ENCODE data around the gene GNRHR. TPM values are rescaled to one million over a fixed set of nuclear protein-coding genes. Genes with fewer than 3 reads are reported as not detected.

The GNRHR gene
- total RNA-seq, 2 donors from 2014 or later = not detected

- peak; percentile 61 for TF ChIP-seq CTCF (conservative IDR thresholded peaks at IDR 0.05)
- Mint-ChIP-seq H3K4me3 (no peak overlapping the region), H3K36me3 (ENCODE audit: low read depth) (peaks cover 38% of the 10 kb centered on the region), H3K27me3 (ENCODE audit: insufficient read depth) (no peaks in the 10 kb centered on the region), H3K27ac (no peak overlapping the region), H3K9me3 (peaks cover 8% of the 10 kb centered on the region), H3K4me1 (peaks cover 16% of the 10 kb centered on the region)
- Histone ChIP-seq H3K9ac (ENCODE audit: extremely low read depth, low read length, poor library complexity, severe bottlenecking) (no peak overlapping the region), H3K4me1 (ENCODE audit: control insufficient read depth, insufficient read depth, low read length) (peaks cover 3% of the 10 kb centered on the region), H3K9me3 (ENCODE audit: control insufficient read depth, low read length) (peaks cover 15% of the 10 kb centered on the region), H3K36me3 (ENCODE audit: control insufficient read depth, insufficient read depth, low read length) (peaks cover 5% of the 10 kb centered on the region), H3K27me3 (ENCODE audit: control insufficient read depth, insufficient read depth, low read length, poor library complexity, severe bottlenecking) (no peaks in the 10 kb centered on the region), H3K4me3 (ENCODE audit: low read length) (no peak overlapping the region), H3K27ac (ENCODE audit: low read depth, low read length) (no peak overlapping the region)
- DNase-seq = peak; percentile 83
- WGBS, 2 experiments (ENCODE audit: insufficient coverage in 1 of 2, insufficient read length in 1 of 2) = 88 to 100% methylated on average over 1 to 10 of the region's 10 CpGs
Measured at GRCh38 chr4:67723949-67724348, 30.2 kb downstream of the GNRHR start.

GRCh38 chr4:67723341-67723740 lies 30.8 kb downstream of the GNRHR start:
- peaks cover 15% of the 10 kb centered on the region for H3K9me3 ChIP-seq (ENCODE audit: control insufficient read depth, low read length)
- no peak overlapping the region for H3K9ac ChIP-seq (ENCODE audit: extremely low read depth, low read length, poor library complexity, severe bottlenecking)
- Mint-ChIP-seq H3K4me3 (no peak overlapping the region), H3K36me3 (ENCODE audit: low read depth) (peaks cover 38% of the 10 kb centered on the region), H3K9me3 (peaks cover 8% of the 10 kb centered on the region), H3K4me1 (peaks cover 16% of the 10 kb centered on the region), H3K27me3 (ENCODE audit: insufficient read depth) (no peaks in the 10 kb centered on the region), H3K27ac (peak overlapping the region; percentile 52)
- no peak for DNase-seq
- peaks cover 5% of the 10 kb centered on the region for H3K36me3 ChIP-seq (ENCODE audit: control insufficient read depth, insufficient read depth, low read length)
- 93 to 95% methylated on average over 5 of the region's 5 CpGs for WGBS, 2 experiments (ENCODE audit: insufficient coverage in 1 of 2, insufficient read length in 1 of 2)
- no peaks in the 10 kb centered on the region for H3K27me3 ChIP-seq (ENCODE audit: control insufficient read depth, insufficient read depth, low read length, poor library complexity, severe bottlenecking)
- H3K4me1 ChIP-seq (ENCODE audit: control insufficient read depth, insufficient read depth, low read length) = peaks cover 3% of the 10 kb centered on the region
- no peak overlapping the region for H3K4me3 ChIP-seq (ENCODE audit: low read length)
- H3K27ac ChIP-seq (ENCODE audit: low read depth, low read length) = no peak overlapping the region
- TF ChIP-seq CTCF (conservative IDR thresholded peaks at IDR 0.05) = no peak

GRCh38 chr4:67721770-67722597 lies 32.2 kb downstream of the GNRHR start:
- Mint-ChIP-seq H3K27ac (peak overlapping the region; percentile 62), H3K4me1 (peaks cover 16% of the 10 kb centered on the region), H3K4me3 (no peak overlapping the region), H3K36me3 (ENCODE audit: low read depth) (peaks cover 35% of the 10 kb centered on the region), H3K9me3 (peaks cover under 1% of the 10 kb centered on the region), H3K27me3 (ENCODE audit: insufficient read depth) (no peaks in the 10 kb centered on the region)
- DNase-seq = peak; percentile 66
- WGBS, 2 experiments (ENCODE audit: insufficient coverage in 1 of 2, insufficient read length in 1 of 2) = 87 to 100% methylated on average over 6 to 9 of the region's 9 CpGs
- Histone ChIP-seq H3K4me1 (ENCODE audit: control insufficient read depth, insufficient read depth, low read length) (peaks cover 5% of the 10 kb centered on the region), H3K27me3 (ENCODE audit: control insufficient read depth, insufficient read depth, low read length, poor library complexity, severe bottlenecking) (no peaks in the 10 kb centered on the region), H3K27ac (ENCODE audit: low read depth, low read length) (no peak overlapping the region), H3K9me3 (ENCODE audit: control insufficient read depth, low read length) (peaks cover 7% of the 10 kb centered on the region), H3K9ac (ENCODE audit: extremely low read depth, low read length, poor library complexity, severe bottlenecking) (no peak overlapping the region), H3K4me3 (ENCODE audit: low read length) (no peak overlapping the region), H3K36me3 (ENCODE audit: control insufficient read depth, insufficient read depth, low read length) (peaks cover 5% of the 10 kb centered on the region)
- no peak for TF ChIP-seq CTCF (conservative IDR thresholded peaks at IDR 0.05)

Data from endodermal cell (in vitro differentiated cells).